Stimulated activated CD4-positive, alpha-beta T cell treated with anti-CD3 and anti-CD28 coated beads, Interleukin-15, amount 100 ng/mL, for 48 hours (primary cell): Measurements from ENCODE around the gene RBMS3.
"Not testable (repeated sequence)": the region's sequence is repeated elsewhere in the genome, so short reads cannot be mapped to it uniquely, and the experiment has no call there.

Source experiments
- DNase-seq, 2 donors: peaks; one replicate each; pipeline ENCODE4 v3.0.0-alpha.2; 2020; ENCODE audit warnings: low read depth in 2 of 2

RBMS3 gene

GRCh38 chr3:29280404-29281093 lies at the start of gene RBMS3:
TSS of gene RBMS3 (plus strand) at chr3:29281071.
- DNase-seq = peak in 1 of 2 donors; percentile 5

- DNase-seq = not testable (repeated sequence)
Measured at GRCh38 chr3:29233126-29233525, 47.7 kb upstream of the RBMS3 start.

GRCh38 chr3:29236146-29236840 lies 44.6 kb upstream of the RBMS3 start:
- DNase-seq = no peak

GRCh38 chr3:29239376-29239775 lies 41.5 kb upstream of the RBMS3 start:
- no peak for DNase-seq

DNA sequence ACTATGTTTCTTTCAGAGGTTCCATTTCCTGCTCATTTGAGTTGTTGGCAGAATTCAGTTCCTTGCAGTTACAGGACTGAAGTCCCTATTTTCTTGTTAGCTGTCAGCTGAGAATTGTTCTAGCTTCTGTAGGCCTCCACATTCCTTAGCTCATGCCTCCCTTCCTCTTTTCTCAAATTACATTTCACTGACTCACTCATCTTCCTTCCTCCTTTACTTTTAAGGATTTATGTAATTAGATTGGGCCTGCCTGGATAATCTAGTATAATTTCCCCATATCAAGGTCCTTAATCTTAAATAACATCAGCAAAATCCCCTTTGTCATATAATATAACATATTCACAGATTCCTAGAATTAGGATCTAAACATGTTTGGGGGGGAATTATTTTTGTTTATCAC lies 40.6 kb upstream of the RBMS3 start:
- DNase-seq = no peak

- no peak for DNase-seq
Measured at GRCh38 chr3:29240887-29241286, 40.0 kb upstream of the RBMS3 start.

GRCh38 chr3:29241855-29242254 lies 39.0 kb upstream of the RBMS3 start:
- DNase-seq = no peak

- DNase-seq = no peak
Measured at GRCh38 chr3:29242296-29242695, 38.6 kb upstream of the RBMS3 start.

DNA sequence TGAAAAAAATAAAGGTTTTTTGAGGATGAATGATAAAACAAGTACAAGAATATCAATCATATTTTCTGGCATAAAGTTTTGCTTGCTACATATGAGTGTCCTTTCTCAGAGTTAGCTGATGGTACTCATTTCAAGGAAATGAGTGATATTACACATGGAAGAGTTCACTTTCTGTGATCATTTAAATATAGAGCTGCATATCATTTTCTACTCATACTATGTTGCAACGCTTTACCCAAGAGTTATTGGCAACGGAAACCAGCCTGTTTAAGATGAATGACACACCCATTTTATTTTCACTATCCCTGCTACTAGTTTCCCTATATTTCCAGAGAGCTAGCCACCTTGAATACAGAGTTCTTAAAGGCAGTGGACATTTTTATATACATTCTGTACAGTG lies 35.4 kb upstream of the RBMS3 start:
- DNase-seq = no peak

GRCh38 chr3:29247088-29247745 lies 33.7 kb upstream of the RBMS3 start:
- DNase-seq = no peak

- no peak for DNase-seq
Measured at GRCh38 chr3:29249829-29250345, 31.0 kb upstream of the RBMS3 start.

- DNase-seq = no peak
Measured at GRCh38 chr3:29255854-29256696, 24.8 kb upstream of the RBMS3 start.

DNA sequence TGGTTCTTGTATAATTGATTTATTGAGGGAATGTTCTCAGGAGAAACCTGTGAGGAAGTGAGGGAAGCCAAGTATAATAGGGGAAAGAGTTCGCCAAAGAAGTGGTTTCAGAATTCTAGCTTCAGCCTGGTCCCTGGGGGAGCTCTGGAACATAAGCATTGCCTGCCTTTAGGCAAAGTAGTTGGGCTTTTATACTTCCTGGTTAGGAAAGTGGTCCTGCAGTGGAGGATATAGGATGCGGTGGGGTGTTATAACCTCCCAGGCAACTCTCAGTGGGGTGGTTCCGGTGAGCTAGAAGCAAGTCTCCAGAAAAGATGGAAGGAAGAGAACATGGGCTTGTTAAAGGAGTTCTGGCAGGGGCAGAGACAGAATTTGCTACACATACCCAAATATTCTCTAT lies 22.7 kb upstream of the RBMS3 start:
- DNase-seq = no peak

DNA sequence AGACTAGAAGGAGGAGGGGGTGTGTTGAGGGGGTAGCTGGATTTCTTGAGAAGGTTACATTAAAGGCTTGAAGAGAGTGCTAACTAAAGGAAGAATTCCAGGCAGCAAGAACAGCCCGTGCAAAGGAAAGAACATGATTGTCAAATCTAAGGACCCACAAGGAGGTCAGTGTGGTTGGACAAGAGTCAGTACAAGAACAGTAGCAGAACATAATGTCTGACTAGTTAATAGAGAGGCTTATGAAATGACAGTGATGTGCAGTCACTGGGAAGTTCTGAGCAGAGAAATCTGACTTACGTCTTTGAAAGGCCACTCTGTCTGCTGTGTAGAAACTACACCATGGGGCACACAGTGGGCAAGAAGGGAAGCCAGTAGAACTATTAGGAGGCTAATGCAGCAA lies 19.8 kb upstream of the RBMS3 start:
- no peak for DNase-seq

DNA sequence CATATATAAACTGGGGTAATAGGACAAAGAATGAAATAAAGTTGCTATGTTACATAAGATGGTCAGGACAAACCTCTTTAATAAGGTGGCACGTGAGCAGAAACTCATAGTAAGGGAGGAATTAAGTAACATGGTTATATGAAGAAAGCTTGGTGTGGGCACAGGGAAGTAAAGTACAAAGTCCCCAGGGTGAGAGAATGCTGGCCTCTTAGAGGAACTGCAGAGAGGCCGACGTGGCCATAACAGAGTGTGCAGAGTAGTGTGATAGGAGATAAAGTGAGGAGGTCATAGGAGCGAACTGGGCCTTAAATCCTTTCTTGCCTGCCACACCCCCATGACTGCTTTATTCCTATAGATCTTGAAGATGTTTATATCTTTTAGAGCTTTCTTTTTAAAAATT lies 17.4 kb upstream of the RBMS3 start:
- DNase-seq = no peak

GRCh38 chr3:29265509-29266072 lies 15.3 kb upstream of the RBMS3 start:
- no peak for DNase-seq

DNA sequence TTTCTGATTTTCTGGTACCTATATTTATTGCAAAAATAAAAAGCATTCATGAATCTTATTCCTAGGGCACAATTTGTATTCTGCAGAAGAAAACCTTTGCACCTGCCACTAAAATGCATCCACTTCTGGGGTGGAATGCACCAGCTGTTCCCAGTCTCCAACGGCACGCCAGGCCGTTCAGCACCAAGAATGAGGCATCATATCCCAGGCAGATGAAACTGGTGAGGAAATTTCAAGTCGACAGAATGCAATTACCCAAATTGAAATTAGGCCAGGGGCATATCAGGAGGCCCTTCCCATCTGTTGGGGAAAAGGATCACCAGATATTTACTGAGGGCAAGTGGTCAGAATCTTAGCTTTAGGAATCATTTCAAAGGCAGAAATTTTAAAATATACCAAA lies 13.6 kb upstream of the RBMS3 start:
- no peak for DNase-seq

- no peak for DNase-seq
Measured at GRCh38 chr3:29268651-29269050, 12.2 kb upstream of the RBMS3 start.

DNA sequence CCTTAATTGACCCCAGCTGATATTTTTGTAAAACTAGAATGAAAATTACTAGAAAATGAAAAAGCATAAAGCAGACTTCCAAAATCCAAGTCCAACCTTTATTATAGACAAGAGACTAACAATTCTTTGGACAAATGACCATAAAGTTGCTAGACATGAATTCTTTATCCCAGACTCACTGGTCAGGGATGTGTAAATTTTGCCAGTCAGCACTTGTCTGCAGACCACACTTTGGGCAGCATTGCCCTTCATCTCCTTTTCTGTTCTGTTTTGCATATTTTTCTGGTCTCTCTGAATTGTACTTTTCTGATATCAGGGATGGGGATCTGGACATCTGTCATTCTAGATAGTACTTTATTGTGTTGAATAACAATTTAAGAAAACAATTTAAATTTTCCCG lies 10.1 kb upstream of the RBMS3 start:
- DNase-seq = no peak

- no peak for DNase-seq
Measured at GRCh38 chr3:29271475-29271874, 9.4 kb upstream of the RBMS3 start.

DNA sequence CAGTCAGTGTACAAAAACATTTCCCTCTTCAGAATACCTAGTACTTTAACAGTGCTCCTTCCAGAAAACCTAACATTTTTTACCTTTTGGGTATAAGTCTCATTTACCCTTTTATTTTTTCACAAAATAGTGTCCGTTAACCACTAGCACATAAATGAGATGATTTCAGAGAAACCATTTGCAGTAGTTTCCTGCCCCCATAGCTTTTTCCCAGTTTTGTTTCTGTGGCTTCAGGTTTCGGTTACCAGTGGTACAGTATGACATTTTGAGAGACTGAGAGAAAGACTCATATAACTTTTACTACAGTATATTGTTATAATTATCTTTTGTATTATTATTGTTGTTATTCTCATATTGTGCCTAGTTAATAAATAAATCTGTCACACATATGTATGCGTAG lies 6.2 kb upstream of the RBMS3 start:
- no peak for DNase-seq

DNA sequence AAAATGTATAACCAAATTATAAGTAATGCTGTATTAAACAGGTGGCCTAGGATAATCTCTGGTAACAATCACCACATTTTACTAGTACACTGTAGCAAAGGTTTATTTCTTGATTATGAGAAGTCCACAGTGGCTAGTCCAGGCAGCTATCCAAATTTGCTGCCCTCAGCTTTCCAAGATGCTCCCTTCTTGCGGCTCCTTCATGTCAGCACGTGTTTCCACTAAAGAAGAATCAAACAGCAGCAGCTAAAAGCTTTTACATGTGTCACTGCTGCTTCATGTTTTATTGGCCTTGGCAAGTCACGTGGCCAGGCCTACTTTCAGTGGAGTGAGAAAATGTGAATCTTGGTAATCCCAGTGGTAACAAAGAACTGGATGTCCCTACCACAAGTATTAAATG lies 5.6 kb upstream of the RBMS3 start:
- DNase-seq = no peak
